Endothelial cell of umbilical vein (primary cell): ENCODE measurements around the gene CACNA2D3. TPM values are rescaled to one million over a fixed set of nuclear protein-coding genes. Genes with fewer than 3 reads are reported as not detected.

Experiments
- BruUV-seq: library from RNA; stranded (reverse); fragments of 400-500 nt; replicated peaks from 2 replicates; lab custom pipeline; 2021; lab: Mats Ljungman, UMichigan
- CTCF ChIA-PET: fragments of 300-600, 350-600 bp; sonication (Branson Sonifier 250); formaldehyde crosslinking; loops from one replicate; lab custom pipeline; 2021; ENCODE audit warnings: antibody characterized with exemption, inconsistent platforms; lab: Charles Lee
- POLR2A ChIA-PET: fragments of 300-600, 350-600 bp; sonication (Branson Sonifier 250); formaldehyde crosslinking; loops from one replicate; lab custom pipeline; 2021; ENCODE audit warnings: antibody characterized with exemption, inconsistent platforms; lab: Charles Lee
- DNase-seq: peaks from one replicate; pipeline ENCODE4 v3.0.0-alpha.2; 2011; ENCODE audit warnings: low read depth, low spot score
- FAIRE-seq: peaks from 2 replicates; lab custom pipeline; 2011; peaks lifted over from hg19 to GRCh38; lab: Jason Lieb, UNC
- H2AFZ ChIP-seq: 2 replicates; pipeline ENCODE4 v1.6.0; 2012; ENCODE audit warnings: low read depth, low read length, control low read depth, inconsistent platforms
- H3K27ac ChIP-seq: 2 replicates; pipeline ENCODE4 v1.5.1; 2011; ENCODE audit warnings: low read depth, mild to moderate bottlenecking, control low read depth, low read length, moderate library complexity; ENCODE audit not compliant: insufficient read depth
- H3K27me3 ChIP-seq, 2 experiments: 2 replicates each; pipeline versions ENCODE4 v1.6.0 to v1.6.1; 2011; ENCODE audit warnings: low read length in 2 of 2, mixed read lengths in 1 of 2; ENCODE audit not compliant: control insufficient read depth in 2 of 2, insufficient read depth in 2 of 2
- H3K36me3 ChIP-seq, 2 experiments: 2 replicates in 1 of 2; 3 replicates in 1 of 2; pipeline ENCODE4 v1.5.1; 2011; ENCODE audit warnings: low read length in 2 of 2, mild to moderate bottlenecking in 1 of 2, moderate library complexity in 1 of 2; ENCODE audit not compliant: control insufficient read depth in 2 of 2, insufficient read depth in 2 of 2; ENCODE audit errors: extremely low read depth in 1 of 2
- H3K4me1 ChIP-seq: 3 replicates; pipeline ENCODE4 v1.5.1; 2011; ENCODE audit warnings: mild to moderate bottlenecking, low read length; ENCODE audit not compliant: control insufficient read depth, insufficient read depth; ENCODE audit errors: extremely low read depth
- H3K4me2 ChIP-seq: 2 replicates; pipeline ENCODE4 v1.6.1; 2011; ENCODE audit warnings: low read length, control low read depth, mixed read lengths; ENCODE audit not compliant: insufficient read depth
- H3K4me3 ChIP-seq, 3 experiments: fragments of 200-600 bp in 1 of 3; sonication (generic), shearing (Covaris generic) in 1 of 3; replicated peaks in 1 of 3; 2 replicates each; pipeline ENCODE4 v1.5.1; 2011 to 2016; ENCODE audit warnings: control low read depth in 3 of 3, low read length in 3 of 3, mild to moderate bottlenecking in 2 of 3, inconsistent platforms in 1 of 3, low read depth in 1 of 3, moderate library complexity in 1 of 3; ENCODE audit not compliant: insufficient read depth in 1 of 3
- H3K79me2 ChIP-seq: 2 replicates; pipeline ENCODE4 v1.6.0; 2012; ENCODE audit warnings: low read length, inconsistent platforms; ENCODE audit not compliant: control insufficient read depth, insufficient read depth
- H3K9ac ChIP-seq: replicated peaks from 2 replicates; pipeline ENCODE3; 2011; ENCODE audit warnings: low read length, control low read depth; ENCODE audit not compliant: insufficient read depth; ENCODE audit errors: extremely low read depth
- H3K9me1 ChIP-seq: replicated peaks from 3 replicates; pipeline ENCODE4 v1.6.0; 2011; ENCODE audit warnings: mild to moderate bottlenecking, low read length; ENCODE audit not compliant: control insufficient read depth, insufficient read depth; ENCODE audit errors: extremely low read depth
- H3K9me3 ChIP-seq: replicated peaks from 2 replicates; pipeline ENCODE4 v1.5.1; 2012; ENCODE audit warnings: low read length, inconsistent platforms; ENCODE audit not compliant: control insufficient read depth, insufficient read depth
- H4K20me1 ChIP-seq: replicated peaks from 2 replicates; pipeline ENCODE3; 2011; ENCODE audit warnings: mild to moderate bottlenecking, low read length; ENCODE audit not compliant: control insufficient read depth, insufficient read depth; ENCODE audit errors: extremely low read depth
- CTCF ChIP-seq, 2 donors: IDR thresholded peaks; 1 replicate in 1 of 2; 2 replicates in 1 of 2; pipeline ENCODE4 v1.5.1; 2011; ENCODE audit warnings: low read length in 2 of 2, mild to moderate bottlenecking in 2 of 2, moderate library complexity in 2 of 2, control low read depth in 1 of 2, inconsistent platforms in 1 of 2, low read depth in 1 of 2; ENCODE audit not compliant: insufficient read depth in 1 of 2; ENCODE audit errors: extremely low read depth in 1 of 2
- EZH2 ChIP-seq: IDR thresholded peaks from 2 replicates; pipeline ENCODE4 v1.6.1; 2012; ENCODE audit warnings: borderline replicate concordance, low read depth, mild to moderate bottlenecking, moderate library complexity, low read length, inconsistent platforms; ENCODE audit not compliant: severe bottlenecking
- GATA2 ChIP-seq: IDR thresholded peaks from 2 replicates; pipeline ENCODE4 v1.7.0; 2011; ENCODE audit warnings: low read depth, mild to moderate bottlenecking, moderate library complexity, mixed read lengths, low read length; ENCODE audit not compliant: insufficient read length, insufficient read depth
- JUN ChIP-seq: IDR thresholded peaks from 2 replicates; pipeline ENCODE4 v1.6.1; 2011; ENCODE audit warnings: borderline replicate concordance, low read depth; ENCODE audit not compliant: insufficient read length, insufficient read depth
- MAX ChIP-seq: IDR thresholded peaks from 2 replicates; pipeline ENCODE4 v1.6.1; 2011; ENCODE audit not compliant: insufficient read depth, insufficient read length
- MYC ChIP-seq: IDR thresholded peaks from one replicate; pipeline ENCODE4 v1.6.1; 2011; ENCODE audit warnings: mild to moderate bottlenecking, low read depth, low read length
- POLR2A ChIP-seq: IDR thresholded peaks from 2 replicates; pipeline ENCODE4 v1.6.1; 2012; ENCODE audit warnings: low read depth, mild to moderate bottlenecking, control low read depth, low read length
- POLR2AphosphoS5 ChIP-seq: IDR thresholded peaks from 2 replicates; pipeline ENCODE4 v1.6.1; 2012; ENCODE audit warnings: low read depth, mild to moderate bottlenecking, control low read depth, low read length, moderate library complexity; ENCODE audit not compliant: insufficient read depth
- dilution Hi-C: fragments of 300-500 bp; cut with MboI; formaldehyde crosslinking; loops from one replicate; pipeline ENCODE4 v1.15.0; 2019; ENCODE audit warnings: low sequenced_read_pairs; ENCODE audit not compliant: extremely low pct_ligation_motif_present
- intact Hi-C: fragments of 100-400 bp; cut with micrococcal nuclease; formaldehyde crosslinking; loops from one replicate; pipeline ENCODE4 v1.10.0; 2022
- polyA plus RNA-seq, 4 experiments: library from polyadenylated mRNA; depleted of rRNA in 3 of 4; stranded (reverse) in 3 of 4; unstranded in 1 of 4; fragments of >200 nt; gene quantifications; 2 replicates each; pipeline versions ENCODE4 v1.2.1 to v1.2.3, GENCODE V29; 2011 to 2012; ENCODE audit warnings: missing spikeins in 1 of 4
- total RNA-seq: library from RNA; stranded (reverse); gene quantifications from 2 replicates; pipeline ENCODE4 v1.2.3, GENCODE V29; 2021

Gene CACNA2D3
- total and polyA plus RNA-seq, 2 donors (not counting 3 experiments of a cell fraction or from before 2014, with no cell fraction given) = not detected

- TF ChIP-seq JUN (no peak), POLR2A (no peak), GATA2 (no peak), MYC (no peak), POLR2AphosphoS5 (no peak), EZH2 (no peak), CTCF (IDR thresholded peaks at IDR 0.05; ENCODE audit: extremely low read depth in 1 of 2, insufficient read depth in 1 of 2, low read depth in 1 of 2, low read length in 2 of 2) (no peak), MAX (no peak)
- Histone ChIP-seq H3K9me3 (peaks cover 4% of the 10 kb centered on the region), H3K4me2 (no peak overlapping the region), H3K27ac (no peak overlapping the region), H3K9me1 (no peaks in the 10 kb centered on the region), H3K9ac (no peak overlapping the region), H3K4me3 (no peak overlapping the region), H3K36me3 (no peaks in the 10 kb centered on the region), H3K79me2 (no peaks in the 10 kb centered on the region), H2AFZ (no peak overlapping the region), H4K20me1 (no peaks in the 10 kb centered on the region), H3K4me1 (no peaks in the 10 kb centered on the region), H3K27me3 (no peaks in the 10 kb centered on the region)
- ChIA-PET POLR2A (no interaction called here), CTCF (no interaction called here)
- no peak for DNase-seq
- no peak for FAIRE-seq
- dilution Hi-C loops (no loop called here), intact Hi-C loops (no loop called here)
- no TSS peak for BruUV-seq
Measured at GRCh38 chr3:54800478-54800877, 678.1 kb downstream of the CACNA2D3 start.
